C4-2B (cell line): ENCODE data around the gene RPN1.

Experiments
- CTCF ChIP-seq: fragments of 450-650 bp; conservative IDR thresholded peaks from 2 replicates; pipeline ENCODE4 v1.5.1; 2017; ENCODE audit warnings: mild to moderate bottlenecking
- ZFX ChIP-seq: fragments of 450-650 bp; IDR thresholded peaks from 2 replicates; pipeline ENCODE4 v1.6.1; 2017

GRCh38 chr3:128592864-128593263, 57.8 kb downstream of the RPN1 start:
- no peak for TF ChIP-seq CTCF
- no peak for TF ChIP-seq ZFX
